ENCODE data around the gene UTF1.

The UTF1 gene, protein sequence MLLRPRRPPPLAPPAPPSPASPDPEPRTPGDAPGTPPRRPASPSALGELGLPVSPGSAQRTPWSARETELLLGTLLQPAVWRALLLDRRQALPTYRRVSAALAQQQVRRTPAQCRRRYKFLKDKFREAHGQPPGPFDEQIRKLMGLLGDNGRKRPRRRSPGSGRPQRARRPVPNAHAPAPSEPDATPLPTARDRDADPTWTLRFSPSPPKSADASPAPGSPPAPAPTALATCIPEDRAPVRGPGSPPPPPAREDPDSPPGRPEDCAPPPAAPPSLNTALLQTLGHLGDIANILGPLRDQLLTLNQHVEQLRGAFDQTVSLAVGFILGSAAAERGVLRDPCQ

DNA sequence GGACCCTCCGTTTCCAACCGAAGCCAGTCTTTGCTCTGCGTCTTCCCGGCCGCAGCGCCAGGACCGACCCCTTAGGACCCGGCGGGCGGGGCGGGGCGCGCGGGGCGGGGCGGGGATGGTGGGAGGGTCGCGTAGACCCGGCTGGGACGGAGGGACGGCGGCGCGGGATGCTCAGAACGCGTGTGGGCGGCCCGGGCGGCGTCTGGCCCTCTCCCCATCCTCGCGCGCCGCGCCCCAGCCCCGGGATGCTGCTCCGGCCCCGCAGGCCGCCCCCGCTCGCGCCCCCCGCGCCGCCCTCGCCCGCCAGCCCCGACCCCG lies at the start of gene UTF1:
Gene UTF1 (plus strand): TSS at position 174 of the 318 bp plus-strand sequence. CDS start 72 bp downstream, at position 246.
- DNase-seq (ENCODE audit: low read depth), result no peak

DNA sequence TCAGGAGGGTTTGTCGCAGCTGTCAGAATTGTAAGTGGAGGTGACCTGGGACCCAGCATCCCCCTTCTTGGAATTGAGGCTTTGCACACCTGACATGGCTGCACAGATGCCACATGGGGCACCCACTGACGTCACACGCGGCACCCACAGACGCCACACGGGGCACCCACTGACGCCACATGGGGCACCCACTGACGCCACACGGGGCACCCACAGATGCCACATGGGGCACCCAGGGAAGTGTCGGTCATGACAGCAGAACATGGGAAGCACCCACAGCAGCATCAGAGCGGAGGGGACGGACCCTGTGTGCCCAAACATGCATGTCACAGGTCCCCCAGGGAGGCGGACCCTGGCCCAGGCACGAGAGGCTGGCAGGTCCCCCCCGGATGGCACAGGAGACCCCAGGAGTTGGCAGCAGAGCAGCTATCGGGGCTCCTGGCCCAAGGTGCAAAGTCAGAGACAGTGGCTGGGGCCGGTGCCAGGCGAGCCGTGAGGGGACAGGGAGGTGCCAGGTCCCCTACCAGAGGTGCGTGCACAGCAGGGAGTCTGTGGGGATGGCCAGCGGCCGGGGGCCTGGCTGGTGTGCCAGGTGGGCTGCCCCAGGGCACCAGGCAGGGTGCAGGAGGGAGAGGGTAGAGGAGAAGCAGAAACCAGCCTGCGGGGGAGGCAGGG lies 48.9 kb upstream of the UTF1 start:
- no peak for DNase-seq (ENCODE audit: low read depth)

DNA sequence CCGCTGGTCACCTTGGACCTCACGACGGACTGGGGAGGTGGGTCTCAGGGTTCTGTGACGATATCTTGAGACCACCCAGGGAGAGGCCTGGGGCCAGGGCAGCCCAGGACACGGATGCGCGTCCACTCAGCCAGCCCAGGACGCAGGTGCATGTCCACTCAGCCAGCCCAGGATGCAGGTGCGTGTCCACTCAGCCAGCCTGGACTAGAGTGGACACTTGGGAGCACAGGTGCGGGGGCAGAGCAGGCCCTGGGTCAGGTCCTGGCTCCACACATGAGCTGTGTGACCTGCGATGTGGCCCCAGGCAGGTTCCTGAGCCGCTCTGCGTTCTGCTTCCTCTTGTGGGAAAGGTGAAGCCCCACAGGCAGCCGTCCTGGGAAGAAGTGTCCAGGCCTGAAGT lies 47.8 kb upstream of the UTF1 start:
- DNase-seq (ENCODE audit: low read depth), result no peak

DNA sequence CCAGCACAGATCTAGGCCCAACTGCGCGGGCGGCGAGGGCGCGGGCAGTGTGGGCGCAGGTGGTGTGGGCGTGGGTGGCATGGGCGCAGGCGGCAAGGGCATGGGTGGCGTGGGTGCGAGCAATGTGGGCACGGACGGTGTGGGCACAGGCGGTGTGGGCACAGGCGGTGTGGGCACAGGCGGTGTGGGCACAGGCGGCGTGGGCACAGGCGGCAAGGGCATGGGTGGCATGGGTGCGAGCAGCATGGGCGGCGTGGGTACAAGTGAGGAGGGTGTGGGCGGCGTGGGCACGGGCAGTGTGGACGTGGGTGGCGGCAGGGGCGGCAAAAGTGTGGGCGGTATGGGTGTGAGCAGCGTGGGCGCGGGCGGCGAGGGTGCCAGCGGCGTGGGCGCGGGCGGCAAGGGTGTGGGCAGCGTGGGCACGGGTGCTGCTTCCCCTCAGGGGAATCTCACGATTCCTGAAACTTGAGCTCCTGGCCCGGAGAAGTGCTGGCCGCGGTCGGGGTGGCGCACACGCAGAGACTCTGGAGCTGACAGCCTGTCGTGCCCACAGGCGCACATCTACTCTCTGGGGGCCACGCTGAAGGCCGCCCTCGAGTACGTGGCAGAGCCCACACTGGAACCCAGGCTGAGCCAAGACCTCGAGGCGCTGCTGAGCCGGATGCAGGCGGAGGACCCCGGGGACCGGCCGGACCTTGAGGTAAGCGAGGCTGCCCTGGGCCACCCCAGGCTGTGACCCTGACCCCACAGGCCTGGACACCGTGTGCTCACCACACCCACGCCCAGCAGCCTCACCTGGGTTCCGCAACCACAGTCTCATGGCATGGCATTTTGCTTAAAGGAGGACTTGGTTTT lies 47.0 kb upstream of the UTF1 start:
- DNase-seq (ENCODE audit: low read depth), result no peak

DNA sequence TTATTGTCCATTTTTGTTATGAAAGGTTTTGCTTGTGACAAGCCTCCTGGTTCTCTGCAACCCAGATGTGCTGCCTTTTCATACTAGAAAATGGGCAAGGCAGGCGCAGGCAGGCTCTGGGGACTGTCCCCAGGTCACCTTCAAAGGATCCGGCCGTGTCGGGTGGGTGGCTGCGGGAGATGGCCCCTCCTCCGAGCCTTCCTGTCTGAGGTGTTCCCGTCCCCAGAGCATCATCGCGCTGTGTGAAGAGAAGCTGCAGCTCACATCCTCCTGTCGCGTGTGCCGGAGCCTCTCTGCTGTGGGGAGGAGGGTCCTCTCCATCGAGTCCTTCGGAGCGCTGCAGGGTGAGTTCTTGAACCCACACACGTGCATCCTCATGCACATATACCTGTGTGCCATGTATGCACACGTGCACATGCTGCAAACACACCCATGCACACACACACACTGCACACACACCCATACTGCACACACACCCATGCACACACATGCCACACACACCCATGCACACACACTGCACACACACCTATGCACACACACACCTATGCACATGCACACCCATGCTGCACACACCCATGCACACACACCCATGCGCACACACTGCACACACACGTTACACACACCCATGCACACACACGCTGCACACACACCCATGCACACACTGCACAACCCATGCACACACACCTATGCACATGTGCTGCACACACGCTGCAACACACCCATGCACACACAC lies 46.2 kb upstream of the UTF1 start:
- DNase-seq (ENCODE audit: low read depth), result no peak

DNA sequence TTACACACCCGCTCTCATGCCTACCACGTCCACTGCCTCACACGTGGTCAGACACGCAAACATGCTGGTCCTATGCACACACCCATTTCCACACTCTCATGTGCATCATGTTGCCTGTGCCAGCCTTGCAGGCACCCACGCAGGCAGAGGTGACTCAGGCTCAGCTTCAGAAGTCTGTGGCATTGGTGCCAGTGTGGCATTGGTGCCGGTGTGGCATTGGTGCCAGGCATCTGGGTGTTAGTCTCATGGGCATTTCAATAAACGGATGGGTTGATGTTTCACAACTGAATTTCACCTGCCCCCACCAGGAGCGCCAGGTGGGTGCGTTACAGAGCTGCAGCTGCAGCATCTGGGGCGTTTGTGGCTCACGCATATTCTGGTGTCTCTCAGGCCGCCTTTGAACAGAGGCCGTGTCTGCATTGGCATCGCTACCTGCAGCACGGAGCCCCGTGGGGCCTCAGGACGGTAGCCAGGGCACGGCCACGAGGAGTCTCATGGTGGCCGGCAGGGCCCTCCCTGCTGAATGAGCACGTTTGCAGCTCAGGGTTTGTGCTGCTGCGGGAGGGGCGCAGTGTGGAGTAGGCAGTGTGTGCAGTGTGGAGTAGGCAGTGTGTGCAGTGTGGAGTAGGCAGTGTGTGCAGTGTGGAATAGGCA lies 45.3 kb upstream of the UTF1 start:
- no peak for DNase-seq (ENCODE audit: low read depth)

DNA sequence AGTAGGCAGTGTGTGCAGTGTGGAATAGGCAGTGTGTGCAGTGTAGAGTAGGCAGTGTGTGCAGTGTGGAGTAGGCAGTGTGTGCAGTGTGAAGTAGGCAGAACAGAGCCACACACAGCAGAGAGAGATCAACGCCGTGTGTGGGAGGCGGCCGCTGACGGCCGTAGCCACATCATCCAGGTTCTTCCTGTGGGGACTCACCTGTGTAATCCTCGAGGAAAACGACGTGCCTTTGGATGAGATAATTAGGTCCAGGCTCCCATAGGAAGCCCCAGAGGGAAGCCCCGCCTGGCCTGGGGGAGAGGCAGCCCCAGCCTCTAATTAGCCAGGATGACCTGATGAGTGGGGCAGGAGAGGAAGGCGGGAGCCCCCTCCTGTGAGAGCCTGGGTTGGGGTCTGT lies 44.6 kb upstream of the UTF1 start:
- no peak for DNase-seq (ENCODE audit: low read depth)

DNA sequence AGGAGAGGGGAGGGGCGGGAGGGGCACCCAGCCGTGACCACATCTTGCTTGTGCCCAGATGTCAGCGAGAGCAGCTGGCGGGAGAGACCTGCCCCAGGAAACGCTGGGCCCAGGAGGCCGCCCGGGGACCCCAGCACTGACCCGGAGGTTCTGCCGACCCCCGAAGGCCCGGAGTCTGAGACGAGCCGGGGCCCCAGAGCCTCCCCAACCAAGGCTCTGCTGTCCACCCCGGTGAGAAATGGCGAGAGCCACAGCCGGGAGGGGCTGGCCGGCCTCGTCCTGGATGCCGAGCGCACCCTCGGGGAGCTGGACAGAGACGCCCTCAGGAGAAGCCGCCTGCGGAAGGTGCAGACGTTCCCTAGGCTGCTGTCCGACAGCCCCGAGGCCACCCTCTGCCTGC lies 44.1 kb upstream of the UTF1 start:
- no peak for DNase-seq (ENCODE audit: low read depth)

DNA sequence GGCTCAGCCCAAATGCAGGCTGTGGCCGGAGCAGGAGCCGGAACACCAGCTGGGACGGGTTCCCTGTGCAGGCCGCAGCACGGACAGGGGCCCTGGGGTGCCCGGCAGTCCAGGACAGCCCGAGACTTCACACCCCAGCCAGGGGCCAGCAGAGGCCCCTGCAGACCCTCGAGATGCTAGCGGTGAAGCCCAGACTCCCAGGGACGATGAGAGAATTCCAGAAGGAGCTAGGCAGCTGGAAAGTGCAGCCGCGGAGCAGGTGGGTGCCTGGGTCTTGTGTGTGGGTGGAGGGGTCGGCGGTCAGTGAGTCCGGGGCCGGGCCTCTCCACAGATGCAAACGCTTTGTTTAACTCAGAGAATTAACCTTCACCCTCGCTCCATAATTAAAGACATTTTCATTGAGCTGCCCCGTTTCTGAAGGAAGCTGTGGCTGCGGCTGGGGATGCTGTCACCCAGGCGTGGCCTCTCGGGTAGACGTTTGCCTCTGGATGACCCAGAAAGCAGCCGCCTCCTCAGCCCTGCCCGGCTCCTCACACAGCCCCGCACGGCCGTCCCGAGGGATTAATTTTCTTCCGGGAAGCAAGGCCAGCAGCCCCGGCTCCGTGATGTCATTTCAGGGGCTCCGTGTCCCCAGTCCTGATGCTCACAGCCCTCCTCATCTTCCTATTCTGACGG lies 43.5 kb upstream of the UTF1 start:
- no peak for DNase-seq (ENCODE audit: low read depth)

DNA sequence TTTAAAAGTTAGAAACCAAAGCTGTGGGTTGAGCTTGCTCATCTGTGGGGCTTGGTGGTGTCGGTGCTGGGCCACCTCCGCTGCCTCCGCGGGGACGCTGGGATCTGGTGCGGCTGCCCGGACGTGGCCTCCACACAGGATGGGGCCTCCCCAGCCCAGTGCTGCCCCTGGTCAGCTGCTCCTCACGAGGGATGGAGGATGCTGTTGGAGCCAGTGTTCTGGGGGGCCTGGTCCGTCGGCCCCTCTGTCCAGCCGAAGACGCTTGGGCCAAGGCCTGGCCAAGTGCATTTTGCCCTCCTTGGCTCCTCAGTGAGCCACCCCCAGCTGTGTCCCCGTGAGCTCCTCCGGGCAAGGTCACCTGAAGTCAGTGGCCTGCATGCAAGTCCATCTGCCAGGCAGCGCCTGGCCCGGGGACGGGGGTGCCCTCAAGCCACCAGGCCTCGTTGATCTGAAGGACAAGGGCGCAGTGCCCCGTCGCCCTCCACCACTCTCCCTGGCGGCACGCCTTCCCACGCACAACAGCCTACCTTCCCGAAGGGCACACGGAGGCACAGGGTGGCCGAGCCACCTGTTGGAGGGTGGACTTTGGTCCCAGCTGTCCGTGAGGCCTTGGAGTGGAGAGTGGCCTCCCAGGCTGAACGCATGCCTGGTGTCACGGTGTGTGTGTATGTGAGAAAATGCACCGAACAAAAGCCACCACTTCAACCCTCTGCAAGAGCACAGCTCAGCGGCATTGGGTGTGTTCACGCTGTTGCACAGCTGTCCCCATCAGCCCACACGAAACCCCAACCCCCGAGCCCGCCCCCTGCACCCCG lies 42.7 kb upstream of the UTF1 start:
- DNase-seq (ENCODE audit: low read depth), result no peak

DNA sequence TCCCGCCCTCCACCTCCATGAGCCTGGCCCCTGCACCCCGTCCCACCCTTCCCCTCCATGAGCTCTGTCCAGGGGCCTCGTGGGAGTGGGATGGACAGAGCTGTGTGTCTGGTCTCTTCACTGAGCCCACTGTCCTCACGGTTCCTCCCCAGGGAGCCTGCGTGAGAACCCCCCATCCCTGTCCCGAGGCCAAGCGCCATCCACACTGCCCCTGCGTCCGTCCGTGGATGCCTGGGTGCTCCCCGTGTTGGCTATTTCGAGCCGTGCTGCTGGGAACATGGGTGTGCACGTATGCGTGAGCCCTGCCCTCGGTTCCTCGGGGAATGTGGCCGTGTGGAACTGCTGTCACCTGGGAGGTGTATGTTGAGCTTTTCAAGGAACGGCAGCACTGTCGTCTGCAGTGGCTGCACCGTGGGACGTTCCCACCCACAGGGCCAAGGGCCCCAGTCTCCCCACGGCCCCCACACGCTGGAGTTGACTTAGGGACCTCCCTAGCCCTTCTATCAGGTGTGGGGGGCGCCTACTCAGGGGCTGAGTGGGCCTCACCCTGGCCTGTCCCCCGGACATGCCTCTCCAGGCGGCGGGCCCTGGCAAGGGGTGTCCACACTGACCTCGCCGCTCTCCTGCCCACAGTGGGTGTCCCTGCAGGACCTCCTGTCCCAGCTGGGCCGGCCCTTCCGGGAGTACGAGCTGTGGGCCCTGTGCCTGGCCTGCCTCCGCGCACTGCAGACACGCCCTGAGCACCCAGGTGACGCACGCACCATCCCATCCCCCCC lies 41.9 kb upstream of the UTF1 start:
- DNase-seq (ENCODE audit: low read depth), result no peak

DNA sequence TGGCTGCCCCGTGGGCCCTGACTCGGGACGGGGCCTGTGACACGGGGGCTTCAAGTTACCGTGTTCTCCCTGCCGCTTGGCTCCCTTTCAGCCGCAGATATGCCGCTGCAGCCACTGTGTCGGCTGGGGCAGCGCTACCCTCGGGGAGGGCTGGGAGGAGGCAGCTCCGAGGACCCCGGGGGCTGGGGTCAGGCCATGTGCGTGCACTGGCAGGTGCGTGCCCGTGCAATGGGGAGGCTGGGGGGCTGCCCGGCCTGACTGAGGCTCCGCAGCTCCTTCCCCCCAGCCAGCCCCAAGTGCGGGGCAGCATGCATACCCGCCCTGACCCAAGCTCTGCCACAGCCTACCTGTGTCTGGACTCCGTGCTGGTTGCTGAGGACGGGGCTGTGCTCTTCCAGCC lies 40.8 kb upstream of the UTF1 start:
- DNase-seq (ENCODE audit: low read depth), result no peak

DNA sequence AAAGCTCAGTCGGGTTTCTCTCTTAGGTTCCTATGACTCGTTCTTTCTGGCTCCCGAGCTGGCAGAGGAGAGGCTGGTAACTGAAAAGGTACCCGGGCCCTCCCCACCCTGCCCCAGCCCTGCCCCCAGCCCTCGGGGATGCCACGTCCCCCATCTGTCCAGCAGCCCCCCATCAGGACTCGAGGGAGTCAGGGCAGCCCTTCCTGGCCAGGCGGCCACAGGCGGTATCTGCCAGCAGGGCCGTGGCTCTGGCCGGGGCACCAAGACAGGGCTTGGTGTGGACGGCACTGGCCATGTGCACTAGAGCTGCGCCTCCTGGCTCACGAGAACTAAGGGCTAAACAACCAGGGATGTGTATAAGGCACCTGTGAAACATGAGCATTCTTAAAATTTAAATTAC lies 40.3 kb upstream of the UTF1 start:
- DNase-seq (ENCODE audit: low read depth), result no peak

DNA sequence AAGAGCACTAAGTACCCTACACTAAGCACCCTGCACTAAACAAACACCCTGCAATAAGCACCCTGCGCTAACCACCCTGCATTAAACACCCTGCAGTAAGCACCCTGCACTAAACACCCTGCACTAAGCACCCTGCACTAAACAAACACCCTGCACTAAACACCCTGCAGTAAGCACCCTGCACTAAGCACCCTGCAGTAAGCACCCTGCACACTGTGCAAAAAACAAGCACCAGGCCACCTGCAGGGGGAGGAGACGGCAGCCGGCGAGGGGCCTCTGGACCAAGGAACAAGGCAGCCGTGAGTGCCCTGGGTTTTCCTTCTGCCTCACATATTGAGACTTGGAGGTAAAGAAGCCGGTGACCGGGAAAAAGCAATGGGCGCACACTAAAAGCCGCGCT lies 39.8 kb upstream of the UTF1 start:
- DNase-seq (ENCODE audit: low read depth), result no peak

DNA sequence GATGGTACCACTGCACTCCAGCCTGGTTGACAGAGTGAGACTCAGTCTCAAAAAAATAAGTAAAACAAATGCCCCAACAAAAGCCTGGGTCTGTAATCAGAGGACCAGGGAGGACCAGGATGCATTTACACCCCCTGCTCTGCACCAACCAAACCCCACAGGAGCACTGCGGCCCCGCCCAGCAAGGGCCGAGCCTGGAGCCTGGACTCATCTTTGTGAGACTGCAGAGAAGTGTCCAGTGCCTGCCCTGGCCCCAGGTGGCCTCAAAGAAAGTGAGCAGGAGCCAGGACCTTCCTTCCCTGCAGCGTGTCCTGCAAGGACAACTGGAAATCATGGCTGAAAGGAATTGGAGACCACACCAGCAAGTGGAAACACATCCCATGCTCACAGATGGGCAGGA lies 38.4 kb upstream of the UTF1 start:
- DNase-seq (ENCODE audit: low read depth), result no peak

DNA sequence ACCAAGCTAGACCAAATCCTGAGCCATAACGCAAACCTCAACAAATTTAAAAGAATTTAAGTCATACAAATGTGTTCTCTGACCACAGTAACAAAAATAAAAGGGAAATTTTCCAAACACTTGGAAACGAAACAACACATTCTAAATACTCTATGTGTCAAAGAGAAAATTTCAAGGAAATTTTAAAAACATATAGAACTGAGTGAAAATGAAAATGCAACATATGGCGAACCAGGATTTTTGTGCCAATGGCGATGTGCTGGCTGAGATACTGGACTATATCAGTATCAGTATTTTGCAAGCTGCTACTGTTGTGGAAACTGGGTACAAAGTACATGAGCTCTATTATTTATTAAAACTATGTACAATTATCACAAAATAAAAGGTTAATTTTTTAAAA lies 35.9 kb upstream of the UTF1 start:
- DNase-seq (ENCODE audit: low read depth), result no peak

DNA sequence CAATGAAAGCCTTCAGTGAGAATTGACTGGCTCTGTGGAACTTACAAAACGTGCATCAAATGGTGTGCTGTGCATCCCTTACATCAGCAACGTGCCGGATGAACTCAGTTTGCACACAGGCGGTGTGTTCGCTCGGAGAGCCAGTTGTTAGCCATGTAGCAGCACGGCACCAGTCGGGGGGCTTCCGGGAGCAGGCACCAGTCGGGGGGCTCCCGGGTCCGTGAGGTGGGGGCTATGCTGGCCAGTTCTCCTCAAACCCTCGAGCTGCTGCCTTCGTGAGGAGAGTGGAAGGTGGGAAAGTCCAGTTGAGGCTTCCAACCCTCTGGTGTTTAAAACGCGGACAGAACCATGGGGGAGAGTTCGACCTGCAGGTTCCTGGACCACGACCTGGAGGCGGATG lies 34.9 kb upstream of the UTF1 start:
- DNase-seq (ENCODE audit: low read depth), result no peak

DNA sequence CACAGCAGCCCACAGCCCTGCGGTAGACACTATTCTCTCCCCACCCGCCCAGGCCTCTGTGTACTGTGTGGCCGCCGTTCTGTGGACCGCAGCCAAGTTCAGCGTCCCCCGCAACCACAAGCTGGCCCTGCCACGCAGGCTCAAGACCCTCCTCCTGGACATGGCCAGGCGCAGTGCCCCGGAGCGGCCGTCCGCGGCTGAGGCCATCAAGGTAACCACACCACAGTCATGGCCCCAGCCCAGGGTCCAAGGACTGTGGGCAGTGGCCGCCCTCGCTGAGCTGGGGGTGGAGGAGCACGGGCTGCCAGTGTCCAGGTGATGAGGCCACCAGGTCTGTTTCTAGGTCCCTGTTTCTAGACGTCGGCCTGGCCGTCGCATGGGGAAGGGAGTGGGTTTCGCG lies 34.4 kb upstream of the UTF1 start:
- no peak for DNase-seq (ENCODE audit: low read depth)

DNA sequence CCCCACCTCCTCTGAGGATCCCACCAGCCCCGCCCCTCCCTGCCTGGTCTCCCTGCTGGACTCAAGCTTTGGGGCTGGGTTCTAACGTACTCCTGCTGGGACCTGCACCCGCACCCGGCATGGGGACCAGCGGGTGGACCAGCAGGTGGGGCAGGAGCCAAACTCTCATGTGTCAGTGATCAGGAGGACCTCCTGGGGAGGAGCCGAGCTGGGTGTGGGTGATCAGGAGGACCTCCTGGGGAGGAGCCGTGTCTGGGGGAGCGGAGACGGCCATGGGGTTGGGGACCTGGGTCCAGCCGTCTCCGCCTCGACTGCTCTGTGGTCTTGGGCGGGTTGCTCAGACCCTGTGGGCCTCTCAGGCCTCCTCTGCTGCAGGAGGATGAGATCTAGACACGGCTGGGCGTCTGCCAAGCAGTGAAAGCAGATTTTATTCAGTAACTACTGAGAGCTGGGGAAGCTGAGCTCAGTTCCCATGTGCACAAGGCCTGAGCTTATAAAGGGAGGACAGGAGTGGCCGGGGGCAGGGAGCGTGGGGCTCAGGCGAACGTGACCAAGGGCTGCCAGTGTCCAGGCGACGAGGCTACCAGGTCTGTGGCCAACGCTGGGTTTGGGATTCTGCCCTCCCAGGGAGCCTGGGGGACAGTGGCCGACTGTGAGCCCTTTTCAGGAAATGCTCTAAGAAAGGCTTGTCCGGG lies 33.6 kb upstream of the UTF1 start:
- DNase-seq (ENCODE audit: low read depth), result no peak

Measured in fibroblast of the conjunctiva (primary cell).